ENCODE measurements around the gene NUP54.

NUP54 gene, protein sequence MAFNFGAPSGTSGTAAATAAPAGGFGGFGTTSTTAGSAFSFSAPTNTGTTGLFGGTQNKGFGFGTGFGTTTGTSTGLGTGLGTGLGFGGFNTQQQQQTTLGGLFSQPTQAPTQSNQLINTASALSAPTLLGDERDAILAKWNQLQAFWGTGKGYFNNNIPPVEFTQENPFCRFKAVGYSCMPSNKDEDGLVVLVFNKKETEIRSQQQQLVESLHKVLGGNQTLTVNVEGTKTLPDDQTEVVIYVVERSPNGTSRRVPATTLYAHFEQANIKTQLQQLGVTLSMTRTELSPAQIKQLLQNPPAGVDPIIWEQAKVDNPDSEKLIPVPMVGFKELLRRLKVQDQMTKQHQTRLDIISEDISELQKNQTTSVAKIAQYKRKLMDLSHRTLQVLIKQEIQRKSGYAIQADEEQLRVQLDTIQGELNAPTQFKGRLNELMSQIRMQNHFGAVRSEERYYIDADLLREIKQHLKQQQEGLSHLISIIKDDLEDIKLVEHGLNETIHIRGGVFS

DNA sequence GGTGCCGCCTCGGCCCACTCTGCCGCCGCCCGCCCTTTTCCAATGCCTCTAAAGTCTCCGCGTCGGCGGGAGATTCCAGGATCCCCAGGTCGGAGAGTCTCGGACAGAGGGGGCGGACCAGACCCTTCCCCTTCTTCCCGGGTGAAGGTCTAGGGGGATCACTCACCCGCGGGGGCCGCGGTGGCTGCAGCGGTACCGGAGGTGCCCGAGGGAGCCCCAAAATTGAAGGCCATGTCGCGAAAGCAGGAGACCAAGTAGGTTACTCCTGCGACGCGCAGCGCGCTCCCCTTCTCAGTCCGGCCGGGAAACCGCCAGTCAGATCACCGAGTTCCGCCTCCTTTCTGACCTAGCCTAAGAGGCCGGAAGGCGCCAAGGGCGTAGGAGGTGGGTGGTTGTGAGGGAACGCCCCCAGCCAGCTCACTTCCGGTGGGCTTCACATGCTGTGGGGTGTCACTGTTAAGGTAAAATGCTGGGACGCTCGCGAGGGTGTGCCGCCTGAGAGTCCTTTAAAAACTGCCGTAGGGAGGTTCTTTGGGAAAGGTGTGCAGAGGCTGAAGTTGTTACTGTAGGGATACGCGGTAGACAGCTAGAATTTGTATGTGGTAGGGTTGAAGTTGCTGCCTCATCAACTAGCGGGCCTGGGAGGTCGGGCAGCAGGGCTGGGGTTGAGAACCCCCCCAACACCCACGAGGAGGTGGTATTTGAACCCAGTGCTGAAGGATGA, at the start of gene NUP54:
TSS of gene NUP54 (minus strand) at position 256 of the 724 bp plus-strand sequence. CDS start at position 233, 23 bp downstream.
- Histone ChIP-seq H3K9me3 (ENCODE audit: insufficient read depth, low read length) (no peaks in the 10 kb centered on the region), H3K4me2 (ENCODE audit: low read depth, low read length, poor library complexity, severe bottlenecking) (peak within 1 kb of the TSS; percentile 92), H3K36me3 (ENCODE audit: low read length) (no peaks in the 10 kb centered on the region), H4K20me1 (ENCODE audit: low read depth, low read length) (no peaks in the 10 kb centered on the region), H3K9me2 (replicated peaks; ENCODE audit: insufficient read depth, low read length) (no peaks in the 10 kb centered on the region), H3F3A (ENCODE audit: insufficient read depth) (no peaks in the 10 kb centered on the region), H3K9ac (ENCODE audit: low read length) (peak within 1 kb of the TSS; percentile 93), H3K79me2 (ENCODE audit: insufficient read depth, low read length) (peaks cover 31% of the 10 kb centered on the region), H3K4me3 (ENCODE audit: insufficient read depth, low read length, poor library complexity, severe bottlenecking) (peak within 1 kb of the TSS; percentile 92), H3K27me3 (ENCODE audit: low read length) (no peaks in the 10 kb centered on the region), H3K27ac (ENCODE audit: low read depth, low read length) (peak within 1 kb of the TSS; percentile 26; the same call in 1 of the 2 replicates), H2AFZ (ENCODE audit: low read depth, low read length, severe bottlenecking) (peak within 1 kb of the TSS; percentile 95)
- TF ChIP-seq, protein P1, sequence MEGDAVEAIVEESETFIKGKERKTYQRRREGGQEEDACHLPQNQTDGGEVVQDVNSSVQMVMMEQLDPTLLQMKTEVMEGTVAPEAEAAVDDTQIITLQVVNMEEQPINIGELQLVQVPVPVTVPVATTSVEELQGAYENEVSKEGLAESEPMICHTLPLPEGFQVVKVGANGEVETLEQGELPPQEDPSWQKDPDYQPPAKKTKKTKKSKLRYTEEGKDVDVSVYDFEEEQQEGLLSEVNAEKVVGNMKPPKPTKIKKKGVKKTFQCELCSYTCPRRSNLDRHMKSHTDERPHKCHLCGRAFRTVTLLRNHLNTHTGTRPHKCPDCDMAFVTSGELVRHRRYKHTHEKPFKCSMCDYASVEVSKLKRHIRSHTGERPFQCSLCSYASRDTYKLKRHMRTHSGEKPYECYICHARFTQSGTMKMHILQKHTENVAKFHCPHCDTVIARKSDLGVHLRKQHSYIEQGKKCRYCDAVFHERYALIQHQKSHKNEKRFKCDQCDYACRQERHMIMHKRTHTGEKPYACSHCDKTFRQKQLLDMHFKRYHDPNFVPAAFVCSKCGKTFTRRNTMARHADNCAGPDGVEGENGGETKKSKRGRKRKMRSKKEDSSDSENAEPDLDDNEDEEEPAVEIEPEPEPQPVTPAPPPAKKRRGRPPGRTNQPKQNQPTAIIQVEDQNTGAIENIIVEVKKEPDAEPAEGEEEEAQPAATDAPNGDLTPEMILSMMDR (IDR thresholded peaks at IDR 0.05; ENCODE audit: insufficient read depth, low read length, poor library complexity, severe bottlenecking) = no peak
- TF ChIP-seq EZH2phosphoT487 (conservative IDR thresholded peaks at IDR 0.05; ENCODE audit: low read length) = no peak

DNA sequence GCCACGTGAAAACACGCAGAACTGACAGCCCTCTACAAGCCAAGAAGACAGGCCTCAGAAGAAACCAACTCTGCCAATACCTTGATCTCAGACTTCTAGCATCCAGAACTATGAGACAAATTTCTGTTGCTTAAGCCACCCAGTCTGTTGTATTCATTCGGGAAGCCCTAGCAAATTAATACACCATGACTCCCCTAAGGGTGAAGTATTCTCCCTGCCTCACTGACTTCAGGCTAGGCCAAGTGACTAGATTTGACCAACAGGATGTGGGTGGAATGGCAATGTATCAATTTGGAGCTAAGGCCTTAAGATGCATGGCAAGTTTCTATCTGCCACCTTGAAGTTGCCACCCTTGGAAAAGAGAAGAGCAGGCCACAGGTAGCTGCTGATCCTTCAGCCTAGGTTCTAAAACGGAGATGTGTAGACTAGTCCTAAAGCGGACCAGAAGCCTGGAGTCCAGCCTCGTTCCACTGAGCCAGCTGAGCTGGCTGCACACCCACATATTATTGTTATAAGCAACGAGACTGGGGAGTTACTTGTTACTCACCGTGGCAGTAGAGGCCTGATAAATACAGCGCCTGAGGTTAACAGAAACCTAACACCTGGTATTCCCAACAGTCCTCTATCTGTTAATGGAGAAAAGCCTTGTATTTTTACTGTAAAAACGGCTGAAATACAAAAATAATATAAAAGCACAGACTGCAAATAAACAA, 49.0 kb upstream of the NUP54 start:
- no peak overlapping the region for H3K9ac ChIP-seq (ENCODE audit: low read length)
- H3K36me3 ChIP-seq (ENCODE audit: low read length) = no peaks in the 10 kb centered on the region
- H3K9me2 ChIP-seq (replicated peaks; ENCODE audit: insufficient read depth, low read length) = no peaks in the 10 kb centered on the region
- H4K20me1 ChIP-seq (ENCODE audit: low read depth, low read length) = no peaks in the 10 kb centered on the region
- no peak overlapping the region for H2AFZ ChIP-seq (ENCODE audit: low read depth, low read length, severe bottlenecking)
- H3K27ac ChIP-seq (ENCODE audit: low read depth, low read length) = no peak overlapping the region
- H3K9me3 ChIP-seq (ENCODE audit: insufficient read depth, low read length) = no peaks in the 10 kb centered on the region
- no peak overlapping the region for H3K4me2 ChIP-seq (ENCODE audit: low read depth, low read length, poor library complexity, severe bottlenecking)
- H3K79me2 ChIP-seq (ENCODE audit: insufficient read depth, low read length) = no peaks in the 10 kb centered on the region
- no peaks in the 10 kb centered on the region for H3K27me3 ChIP-seq (ENCODE audit: low read length)
- H3K4me3 ChIP-seq (ENCODE audit: insufficient read depth, low read length, poor library complexity, severe bottlenecking) = no peak overlapping the region
- H3F3A ChIP-seq (ENCODE audit: insufficient read depth) = no peaks in the 10 kb centered on the region
- no peak for TF ChIP-seq EZH2phosphoT487 (conservative IDR thresholded peaks at IDR 0.05; ENCODE audit: low read length)
- TF ChIP-seq, protein P1 (IDR thresholded peaks at IDR 0.05; ENCODE audit: insufficient read depth, low read length, poor library complexity, severe bottlenecking) = no peak

DNA sequence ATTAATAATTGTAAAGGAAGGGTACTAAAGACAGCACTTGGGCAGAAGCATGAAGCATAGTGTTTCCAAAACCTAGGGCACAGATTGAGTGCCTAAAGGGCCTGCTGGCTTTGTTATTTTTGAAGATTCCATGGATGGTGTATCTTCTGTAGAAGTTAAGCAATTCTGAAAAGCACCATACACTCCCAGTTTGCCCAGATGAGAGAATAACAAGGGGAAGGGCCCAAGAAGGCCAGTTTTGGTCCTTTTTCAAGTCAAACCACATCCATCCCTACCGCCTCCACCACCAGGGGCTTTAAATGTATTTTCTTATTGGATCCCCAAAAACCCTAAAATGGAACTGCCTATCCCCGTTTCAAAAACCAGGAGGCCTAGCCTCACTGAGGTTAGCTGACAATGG, 48.2 kb upstream of the NUP54 start:
- no peaks in the 10 kb centered on the region for H3K9me3 ChIP-seq (ENCODE audit: insufficient read depth, low read length)
- no peak overlapping the region for H3K4me3 ChIP-seq (ENCODE audit: insufficient read depth, low read length, poor library complexity, severe bottlenecking)
- H3K36me3 ChIP-seq (ENCODE audit: low read length) = no peaks in the 10 kb centered on the region
- no peaks in the 10 kb centered on the region for H3K79me2 ChIP-seq (ENCODE audit: insufficient read depth, low read length)
- H3K27me3 ChIP-seq (ENCODE audit: low read length) = no peaks in the 10 kb centered on the region
- H3K9me2 ChIP-seq (replicated peaks; ENCODE audit: insufficient read depth, low read length) = no peaks in the 10 kb centered on the region
- no peak for TF ChIP-seq EZH2phosphoT487 (conservative IDR thresholded peaks at IDR 0.05; ENCODE audit: low read length)
- TF ChIP-seq, protein P1 (IDR thresholded peaks at IDR 0.05; ENCODE audit: insufficient read depth, low read length, poor library complexity, severe bottlenecking) = no peak
- no peak overlapping the region for H3K9ac ChIP-seq (ENCODE audit: low read length)
- no peak overlapping the region for H3K27ac ChIP-seq (ENCODE audit: low read depth, low read length)
- no peaks in the 10 kb centered on the region for H4K20me1 ChIP-seq (ENCODE audit: low read depth, low read length)
- H3F3A ChIP-seq (ENCODE audit: insufficient read depth) = no peaks in the 10 kb centered on the region
- H2AFZ ChIP-seq (ENCODE audit: low read depth, low read length, severe bottlenecking) = no peak overlapping the region
- H3K4me2 ChIP-seq (ENCODE audit: low read depth, low read length, poor library complexity, severe bottlenecking) = no peak overlapping the region

Data from SU-DHL-6 (cell line).